OCI-LY1 (cell line): ENCODE results near the gene KLHL5.

Source experiments
- H2AFZ ChIP-seq: fragments of 200-600 bp; sonication (generic), shearing (Covaris generic); 2 replicates; pipeline ENCODE4 v1.6.0; 2014; ENCODE audit warnings: antibody characterized with exemption, mild to moderate bottlenecking, low read length
- H3F3A ChIP-seq: fragments of 200-600 bp; sonication (generic), shearing (Covaris generic); 2 replicates; pipeline ENCODE4 v1.6.0; 2014; ENCODE audit warnings: mild to moderate bottlenecking, antibody characterized with exemption, low read length, moderate library complexity; ENCODE audit not compliant: insufficient read depth
- H3K27ac ChIP-seq: fragments of 200-600 bp; sonication (generic); 2 replicates; pipeline ENCODE4 v1.5.1; 2014; ENCODE audit warnings: low read length, mixed run types, mild to moderate bottlenecking, low read depth; ENCODE audit not compliant: poor library complexity, severe bottlenecking
- H3K27me3 ChIP-seq: fragments of 200-600 bp; sonication (generic); 2 replicates; pipeline ENCODE4 v1.6.0; 2014; ENCODE audit warnings: antibody characterized with exemption, mild to moderate bottlenecking, low read length, moderate library complexity; ENCODE audit not compliant: insufficient read depth
- H3K36me3 ChIP-seq: fragments of 200-600 bp; sonication (generic); 2 replicates; pipeline ENCODE4 v1.6.1; 2014; ENCODE audit warnings: mild to moderate bottlenecking, antibody characterized with exemption, low read length, moderate library complexity, mixed read lengths; ENCODE audit not compliant: insufficient read depth
- H3K4me1 ChIP-seq: fragments of 200-600 bp; sonication (generic); 2 replicates; pipeline ENCODE4 v1.5.1; 2014; ENCODE audit warnings: mild to moderate bottlenecking, low read length, moderate library complexity; ENCODE audit not compliant: insufficient read depth, severe bottlenecking
- H3K4me2 ChIP-seq: fragments of 200-600 bp; sonication (generic), shearing (Covaris generic); 2 replicates; pipeline ENCODE4 v1.6.1; 2014; ENCODE audit warnings: low read length
- H3K4me3 ChIP-seq: fragments of 200-600 bp; sonication (generic); 2 replicates; pipeline ENCODE4 v1.5.1; 2014; ENCODE audit warnings: low read length, low read depth, mild to moderate bottlenecking, mixed read lengths; ENCODE audit not compliant: poor library complexity, severe bottlenecking
- H3K79me2 ChIP-seq: fragments of 200-600 bp; shearing (Covaris generic); 2 replicates; pipeline ENCODE4 v1.6.1; 2016; ENCODE audit warnings: mixed run types, low read length, mixed read lengths; ENCODE audit not compliant: insufficient read depth
- H3K9ac ChIP-seq: fragments of 200-600 bp; sonication (generic), shearing (Covaris generic); 2 replicates; pipeline ENCODE4 v1.6.1; 2014; ENCODE audit warnings: mild to moderate bottlenecking, low read length, mixed read lengths
- H3K9me2 ChIP-seq: fragments of 200-600 bp; sonication (generic), shearing (Covaris generic); 2 replicates; pipeline ENCODE4 v1.6.1; 2014; ENCODE audit warnings: low read depth, mild to moderate bottlenecking, low read length, mixed read lengths
- H3K9me3 ChIP-seq: fragments of 200-600 bp; shearing (Covaris generic); 2 replicates; pipeline ENCODE4 v1.6.1; 2014; ENCODE audit warnings: low read length, mixed read lengths
- H4K20me1 ChIP-seq: fragments of 200-600 bp; sonication (generic), shearing (Covaris generic); 2 replicates; pipeline ENCODE4 v1.6.0; 2016; ENCODE audit warnings: mild to moderate bottlenecking, low read length; ENCODE audit not compliant: insufficient read depth
- EZH2 ChIP-seq: fragments of 200-600 bp; sonication (generic), shearing (Covaris generic); IDR thresholded peaks from 2 replicates; pipeline ENCODE4 v1.8.0; 2017; ENCODE audit warnings: borderline replicate concordance, mixed run types, mild to moderate bottlenecking, antibody characterized with exemption, low read length, moderate library complexity, mixed read lengths
- TF ChIP-seq, protein P1 (sequence below): fragments of 200-600 bp; sonication (generic), shearing (Covaris generic); IDR thresholded peaks from 2 replicates; pipeline ENCODE4 v1.5.1; 2017; ENCODE audit warnings: mild to moderate bottlenecking, antibody characterized with exemption, low read length, moderate library complexity, mixed read lengths

The KLHL5 gene, protein sequence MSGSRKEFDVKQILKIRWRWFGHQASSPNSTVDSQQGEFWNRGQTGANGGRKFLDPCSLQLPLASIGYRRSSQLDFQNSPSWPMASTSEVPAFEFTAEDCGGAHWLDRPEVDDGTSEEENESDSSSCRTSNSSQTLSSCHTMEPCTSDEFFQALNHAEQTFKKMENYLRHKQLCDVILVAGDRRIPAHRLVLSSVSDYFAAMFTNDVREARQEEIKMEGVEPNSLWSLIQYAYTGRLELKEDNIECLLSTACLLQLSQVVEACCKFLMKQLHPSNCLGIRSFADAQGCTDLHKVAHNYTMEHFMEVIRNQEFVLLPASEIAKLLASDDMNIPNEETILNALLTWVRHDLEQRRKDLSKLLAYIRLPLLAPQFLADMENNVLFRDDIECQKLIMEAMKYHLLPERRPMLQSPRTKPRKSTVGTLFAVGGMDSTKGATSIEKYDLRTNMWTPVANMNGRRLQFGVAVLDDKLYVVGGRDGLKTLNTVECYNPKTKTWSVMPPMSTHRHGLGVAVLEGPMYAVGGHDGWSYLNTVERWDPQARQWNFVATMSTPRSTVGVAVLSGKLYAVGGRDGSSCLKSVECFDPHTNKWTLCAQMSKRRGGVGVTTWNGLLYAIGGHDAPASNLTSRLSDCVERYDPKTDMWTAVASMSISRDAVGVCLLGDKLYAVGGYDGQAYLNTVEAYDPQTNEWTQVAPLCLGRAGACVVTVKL

DNA sequence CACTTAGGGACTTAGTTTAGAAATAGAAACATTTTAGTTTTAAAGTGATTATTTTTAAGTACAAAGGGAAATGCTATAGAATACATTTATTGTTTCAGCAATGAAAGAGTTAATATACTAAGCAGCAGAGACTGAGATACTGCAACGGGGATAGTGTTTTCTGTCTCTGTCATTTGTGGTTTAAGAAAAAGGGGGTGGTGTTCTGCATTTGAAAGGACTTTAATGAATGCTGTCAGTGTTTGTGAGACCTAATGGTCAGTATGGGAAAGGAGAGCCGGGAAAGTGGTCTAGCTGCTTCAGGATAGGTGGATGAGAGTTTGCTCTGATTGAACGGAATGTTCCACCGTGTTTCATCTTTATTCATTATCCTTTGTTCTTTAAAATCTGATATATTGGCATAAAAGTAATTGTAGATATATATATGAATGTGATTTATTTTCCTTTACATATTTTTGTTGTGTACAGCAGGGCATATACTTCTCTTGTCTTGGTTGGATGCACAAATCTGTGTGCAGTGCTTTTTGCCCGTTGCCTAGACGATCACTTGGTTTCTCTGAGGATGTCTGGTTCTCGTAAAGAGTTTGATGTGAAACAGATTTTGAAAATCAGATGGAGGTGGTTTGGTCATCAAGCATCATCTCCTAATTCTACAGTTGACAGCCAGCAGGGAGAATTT lies at the start of gene KLHL5:
KLHL5 (plus strand) TSS at position 139 of the 676 bp plus-strand sequence; CDS start at position 560, 421 bp downstream.
- Histone ChIP-seq H3K4me1 (peaks cover 20% of the 10 kb centered on the region), H3F3A (no peaks in the 10 kb centered on the region), H3K27me3 (no peaks in the 10 kb centered on the region), H3K79me2 (peaks cover 92% of the 10 kb centered on the region), H3K36me3 (peaks cover 3% of the 10 kb centered on the region; the same call in 1 of the 2 replicates), H3K4me3 (no peak within 1 kb of the TSS), H3K27ac (no peak within 1 kb of the TSS), H4K20me1 (no peaks in the 10 kb centered on the region), H3K9me3 (no peaks in the 10 kb centered on the region), H3K9ac (no peak within 1 kb of the TSS), H3K4me2 (peak within 1 kb of the TSS; percentile 17; the same call in 1 of the 2 replicates), H3K9me2 (no peaks in the 10 kb centered on the region), H2AFZ (no peak within 1 kb of the TSS)
- no peak for TF ChIP-seq EZH2
- TF ChIP-seq, protein P1, sequence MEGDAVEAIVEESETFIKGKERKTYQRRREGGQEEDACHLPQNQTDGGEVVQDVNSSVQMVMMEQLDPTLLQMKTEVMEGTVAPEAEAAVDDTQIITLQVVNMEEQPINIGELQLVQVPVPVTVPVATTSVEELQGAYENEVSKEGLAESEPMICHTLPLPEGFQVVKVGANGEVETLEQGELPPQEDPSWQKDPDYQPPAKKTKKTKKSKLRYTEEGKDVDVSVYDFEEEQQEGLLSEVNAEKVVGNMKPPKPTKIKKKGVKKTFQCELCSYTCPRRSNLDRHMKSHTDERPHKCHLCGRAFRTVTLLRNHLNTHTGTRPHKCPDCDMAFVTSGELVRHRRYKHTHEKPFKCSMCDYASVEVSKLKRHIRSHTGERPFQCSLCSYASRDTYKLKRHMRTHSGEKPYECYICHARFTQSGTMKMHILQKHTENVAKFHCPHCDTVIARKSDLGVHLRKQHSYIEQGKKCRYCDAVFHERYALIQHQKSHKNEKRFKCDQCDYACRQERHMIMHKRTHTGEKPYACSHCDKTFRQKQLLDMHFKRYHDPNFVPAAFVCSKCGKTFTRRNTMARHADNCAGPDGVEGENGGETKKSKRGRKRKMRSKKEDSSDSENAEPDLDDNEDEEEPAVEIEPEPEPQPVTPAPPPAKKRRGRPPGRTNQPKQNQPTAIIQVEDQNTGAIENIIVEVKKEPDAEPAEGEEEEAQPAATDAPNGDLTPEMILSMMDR = no peak

DNA sequence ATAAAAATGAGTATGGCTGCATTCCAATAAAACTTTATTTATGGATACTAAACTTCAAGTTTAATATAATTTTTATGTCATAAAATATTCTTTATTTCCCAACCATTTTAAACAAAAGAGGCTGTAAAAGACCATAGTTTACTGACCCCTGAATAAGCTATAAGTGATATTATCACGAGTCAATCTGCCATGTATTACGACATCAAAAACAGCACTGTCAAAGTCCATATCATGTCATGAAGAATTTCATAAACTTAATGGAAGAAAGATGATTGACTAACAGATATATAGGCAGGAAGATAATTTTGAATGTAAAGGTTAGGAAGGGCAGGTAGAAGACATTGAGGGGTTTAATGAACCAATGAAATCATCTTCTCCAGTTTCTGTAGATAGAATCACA lies 48.0 kb upstream of the KLHL5 start:
- no peaks in the 10 kb centered on the region for H3K9me2 ChIP-seq
- peaks cover 51% of the 10 kb centered on the region for H3K79me2 ChIP-seq
- H3K4me3 ChIP-seq = no peak overlapping the region
- H3K4me2 ChIP-seq = no peak overlapping the region
- TF ChIP-seq, protein P1 = no peak
- no peak for TF ChIP-seq EZH2
- H4K20me1 ChIP-seq = no peaks in the 10 kb centered on the region
- H3K27me3 ChIP-seq = no peaks in the 10 kb centered on the region
- H3K36me3 ChIP-seq = peaks cover 65% of the 10 kb centered on the region
- no peaks in the 10 kb centered on the region for H3F3A ChIP-seq
- no peak overlapping the region for H2AFZ ChIP-seq
- no peak overlapping the region for H3K27ac ChIP-seq
- peaks cover 8% of the 10 kb centered on the region for H3K9me3 ChIP-seq
- no peak overlapping the region for H3K9ac ChIP-seq
- H3K4me1 ChIP-seq = no peaks in the 10 kb centered on the region

DNA sequence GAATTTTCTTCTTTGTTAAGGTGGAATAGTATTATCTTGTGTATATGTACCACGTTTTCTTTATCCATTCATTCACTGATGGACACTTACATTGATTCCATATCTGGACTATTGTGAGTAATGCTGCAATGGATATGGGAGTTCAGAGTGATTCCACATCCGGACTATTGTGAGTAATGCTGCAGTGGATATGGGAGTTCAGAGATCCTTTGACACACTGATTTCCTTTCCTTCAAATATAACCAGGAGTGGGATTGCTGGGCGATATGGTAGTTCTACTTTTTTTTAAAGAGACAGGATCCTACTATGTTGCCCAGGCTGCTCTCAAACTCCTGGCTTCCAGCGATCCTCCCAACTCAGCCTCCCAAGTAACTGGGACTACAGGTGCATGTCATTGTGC lies 41.9 kb upstream of the KLHL5 start:
- H2AFZ ChIP-seq = no peak overlapping the region
- H3K79me2 ChIP-seq = peaks cover 52% of the 10 kb centered on the region

More for the DNA sequence above, 41.9 kb upstream of the KLHL5 start:
- Histone ChIP-seq H3K36me3 (peaks cover 76% of the 10 kb centered on the region), H4K20me1 (no peaks in the 10 kb centered on the region), H3K4me1 (no peaks in the 10 kb centered on the region), H3K27me3 (no peaks in the 10 kb centered on the region), H3K4me2 (no peak overlapping the region), H3F3A (no peaks in the 10 kb centered on the region), H3K27ac (no peak overlapping the region), H3K4me3 (no peak overlapping the region), H3K9ac (no peak overlapping the region), H3K9me3 (peaks cover 8% of the 10 kb centered on the region), H3K9me2 (no peaks in the 10 kb centered on the region)
- TF ChIP-seq, protein P1 = no peak
- TF ChIP-seq EZH2 = no peak
